Activated effector memory CD4-positive, alpha-beta T cell treated with Interleukin-2 at 50 U/mL for 16 hours (primary cell): Measurements from ENCODE around the gene EOGT.

Experiments
- DNase-seq: peaks from one replicate; pipeline ENCODE4 v3.0.0-alpha.2; 2020

The EOGT gene

GRCh38 chr3:68953816-68954444 lies 59.6 kb downstream of the EOGT start:
- DNase-seq, result no peak

- no peak for DNase-seq
These were observed 68.3 kb downstream of the EOGT start for GRCh38 chr3:68945225-68945624.

GRCh38 chr3:68943753-68944500 lies 69.6 kb downstream of the EOGT start:
- no peak for DNase-seq

- no peak for DNase-seq
These were observed 72.4 kb downstream of the EOGT start for GRCh38 chr3:68941055-68941454.

- no peak for DNase-seq
These were observed 76.6 kb downstream of the EOGT start for GRCh38 chr3:68936856-68937255.

GRCh38 chr3:68935778-68936177 lies 77.7 kb downstream of the EOGT start:
- DNase-seq, result no peak

- no peak for DNase-seq
These were observed 81.9 kb downstream of the EOGT start for GRCh38 chr3:68931406-68932149.
